Smooth muscle cell (in vitro differentiated cells): ENCODE measurements around the gene KCNJ5. TPM values are rescaled to one million over a fixed set of nuclear protein-coding genes. Genes with fewer than 3 reads are reported as not detected.

Experiments
- DNase-seq: peaks from one replicate; lab custom pipeline; 2025; ENCODE audit not compliant: unreplicated experiment; lab: John Stamatoyannopoulos, UW
- H2AFZ ChIP-seq: fragments of 200-600 bp; sonication (generic); 2 replicates; pipeline ENCODE4 v1.6.0; 2016; ENCODE audit warnings: antibody characterized with exemption, low read depth, mild to moderate bottlenecking
- H3F3A ChIP-seq: fragments of 200-600 bp; sonication (generic); 2 replicates; pipeline ENCODE4 v1.6.0; 2017; ENCODE audit warnings: antibody characterized with exemption, low read depth
- H3K27ac ChIP-seq: fragments of 200-600 bp; sonication (generic); 2 replicates; pipeline ENCODE4 v1.5.1; 2016; ENCODE audit warnings: low read depth, mild to moderate bottlenecking
- H3K27me3 ChIP-seq: fragments of 200-600 bp; sonication (generic); 2 replicates; pipeline ENCODE4 v1.6.1; 2016; ENCODE audit warnings: low read depth, mild to moderate bottlenecking
- H3K36me3 ChIP-seq: fragments of 200-600 bp; sonication (generic); 2 replicates; pipeline ENCODE4 v1.5.1; 2016; ENCODE audit warnings: low read depth
- H3K4me1 ChIP-seq: fragments of 200-600 bp; sonication (generic); 2 replicates; pipeline ENCODE4 v1.5.1; 2016; ENCODE audit warnings: low read depth
- H3K4me2 ChIP-seq: fragments of 200-600 bp; sonication (generic); 2 replicates; pipeline ENCODE4 v1.6.0; 2016; ENCODE audit warnings: mild to moderate bottlenecking
- H3K4me3 ChIP-seq: fragments of 200-600 bp; sonication (generic); 2 replicates; pipeline ENCODE4 v1.5.1; 2016; ENCODE audit warnings: mild to moderate bottlenecking
- H3K79me2 ChIP-seq: fragments of 200-600 bp; sonication (generic); 2 replicates; pipeline ENCODE4 v1.6.0; 2016; ENCODE audit warnings: low read depth, mild to moderate bottlenecking
- H3K9ac ChIP-seq: fragments of 200-600 bp; sonication (generic); 2 replicates; pipeline ENCODE4 v1.6.0; 2016; ENCODE audit warnings: low read depth
- H3K9me3 ChIP-seq: fragments of 200-600 bp; sonication (generic); replicated peaks from 2 replicates; pipeline ENCODE4 v1.5.1; 2016; ENCODE audit warnings: low read depth
- H4K20me1 ChIP-seq: fragments of 200-600 bp; sonication (generic); 2 replicates; pipeline ENCODE4 v1.6.0; 2016; ENCODE audit warnings: low read depth
- WGBS: methylation state at CpG from one replicate; pipeline ENCODE4 v1.1.7; 2016; ENCODE audit warnings: low lambda C conversion rate; 5-methylcytosine and 5-hydroxymethylcytosine counted together
- polyA plus RNA-seq: library from polyadenylated mRNA; unstranded; fragments of >200 nt; fragmentation: Nextera tagmentation; extraction: Ambion mirVana; gene quantifications from 2 replicates; pipeline ENCODE4 v1.2.1, GENCODE V29; 2016
- total RNA-seq: library from RNA; depleted of rRNA; stranded (reverse); fragments of >200 nt; gene quantifications from 2 replicates; pipeline ENCODE4 v1.2.3, GENCODE V29; 2014
- TF ChIP-seq, protein P1 (sequence below): fragments of 200-600 bp; sonication (generic); IDR thresholded peaks from 2 replicates; pipeline ENCODE4 v1.5.1; 2017; ENCODE audit warnings: borderline replicate concordance, mild to moderate bottlenecking, antibody characterized with exemption; ENCODE audit not compliant: insufficient read depth, poor library complexity, severe bottlenecking

KCNJ5 gene
- total and polyA plus RNA-seq, 2 experiments from 2014 or later, result 0.11 TPM; not detected in 1

DNA sequence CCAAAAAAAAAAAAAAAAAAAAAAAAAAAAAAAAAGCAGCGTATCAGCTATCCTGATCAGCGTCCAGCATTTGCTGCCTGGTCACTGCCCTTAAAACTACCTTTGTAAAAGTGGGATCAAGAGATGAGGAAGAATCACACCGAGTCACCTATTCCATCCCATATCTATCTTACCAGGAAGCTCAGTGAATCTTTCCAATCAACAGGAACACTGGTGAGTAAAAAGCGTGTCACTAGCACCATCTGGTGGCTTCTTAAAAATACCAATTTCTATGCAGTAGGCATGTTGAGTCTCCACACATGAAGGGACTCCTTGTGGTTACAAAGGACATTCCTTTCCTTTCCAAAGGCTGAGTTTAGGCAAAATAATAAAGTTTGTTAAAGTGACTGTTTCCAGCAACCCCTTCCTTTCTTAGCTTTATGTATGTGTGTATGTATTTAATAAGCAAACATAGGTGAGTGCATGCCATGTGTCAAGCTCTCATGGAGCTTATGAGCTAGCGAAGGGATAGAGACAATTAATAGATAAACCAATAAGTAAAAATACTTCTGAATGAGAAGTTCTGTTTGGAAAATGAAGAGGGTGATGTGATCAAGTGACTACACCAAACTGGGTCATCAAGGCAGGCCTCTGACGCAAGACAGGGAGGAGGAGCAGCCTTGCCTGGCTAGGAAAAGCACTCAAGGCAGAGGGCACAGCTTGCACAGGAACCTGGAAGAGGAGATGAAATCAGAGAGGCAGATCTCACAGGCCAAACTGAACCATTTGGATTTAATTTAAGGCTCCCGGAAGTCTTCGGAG, 65.4 kb downstream of the KCNJ5 start:
- H3K9me3 ChIP-seq, result no peaks in the 10 kb centered on the region
- H3K36me3 ChIP-seq, result no peaks in the 10 kb centered on the region
- WGBS, result 50% methylated on average over 8 of the region's 8 CpGs
- TF ChIP-seq, protein P1, sequence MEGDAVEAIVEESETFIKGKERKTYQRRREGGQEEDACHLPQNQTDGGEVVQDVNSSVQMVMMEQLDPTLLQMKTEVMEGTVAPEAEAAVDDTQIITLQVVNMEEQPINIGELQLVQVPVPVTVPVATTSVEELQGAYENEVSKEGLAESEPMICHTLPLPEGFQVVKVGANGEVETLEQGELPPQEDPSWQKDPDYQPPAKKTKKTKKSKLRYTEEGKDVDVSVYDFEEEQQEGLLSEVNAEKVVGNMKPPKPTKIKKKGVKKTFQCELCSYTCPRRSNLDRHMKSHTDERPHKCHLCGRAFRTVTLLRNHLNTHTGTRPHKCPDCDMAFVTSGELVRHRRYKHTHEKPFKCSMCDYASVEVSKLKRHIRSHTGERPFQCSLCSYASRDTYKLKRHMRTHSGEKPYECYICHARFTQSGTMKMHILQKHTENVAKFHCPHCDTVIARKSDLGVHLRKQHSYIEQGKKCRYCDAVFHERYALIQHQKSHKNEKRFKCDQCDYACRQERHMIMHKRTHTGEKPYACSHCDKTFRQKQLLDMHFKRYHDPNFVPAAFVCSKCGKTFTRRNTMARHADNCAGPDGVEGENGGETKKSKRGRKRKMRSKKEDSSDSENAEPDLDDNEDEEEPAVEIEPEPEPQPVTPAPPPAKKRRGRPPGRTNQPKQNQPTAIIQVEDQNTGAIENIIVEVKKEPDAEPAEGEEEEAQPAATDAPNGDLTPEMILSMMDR, result peak; percentile 69
- H4K20me1 ChIP-seq, result no peaks in the 10 kb centered on the region
- no peak overlapping the region for H3K9ac ChIP-seq
- H3K4me1 ChIP-seq, result no peaks in the 10 kb centered on the region
- no peak overlapping the region for H3K4me3 ChIP-seq
- H3K4me2 ChIP-seq, result no peak overlapping the region
- H2AFZ ChIP-seq, result no peak overlapping the region
- no peak for DNase-seq
- H3F3A ChIP-seq, result no peaks in the 10 kb centered on the region
- H3K27ac ChIP-seq, result no peak overlapping the region
- H3K27me3 ChIP-seq, result peaks cover 12% of the 10 kb centered on the region
- H3K79me2 ChIP-seq, result no peaks in the 10 kb centered on the region

DNA sequence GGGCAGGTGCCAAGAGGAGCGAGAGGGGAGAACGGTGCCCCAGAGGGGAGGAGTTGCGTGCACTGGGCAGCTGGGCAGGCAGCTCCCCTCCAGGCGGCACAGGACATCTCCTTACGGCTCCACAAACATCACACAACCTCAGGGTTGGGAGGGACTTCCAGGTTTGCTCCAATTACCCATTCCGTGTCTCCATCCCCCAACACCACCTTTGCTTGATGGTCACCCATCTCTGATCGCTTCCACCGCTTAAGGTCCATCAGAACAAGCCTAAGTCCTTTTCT, 66.0 kb downstream of the KCNJ5 start:
- H3K9me3 ChIP-seq, result no peaks in the 10 kb centered on the region
- H3F3A ChIP-seq, result no peaks in the 10 kb centered on the region
- 96% methylated on average over 8 of the region's 8 CpGs for WGBS
- H3K27me3 ChIP-seq, result peaks cover 11% of the 10 kb centered on the region
- H3K4me2 ChIP-seq, result no peak overlapping the region
- H2AFZ ChIP-seq, result no peak overlapping the region
- no peaks in the 10 kb centered on the region for H3K4me1 ChIP-seq
- no peak overlapping the region for H3K27ac ChIP-seq
- H3K36me3 ChIP-seq, result no peaks in the 10 kb centered on the region
- H4K20me1 ChIP-seq, result no peaks in the 10 kb centered on the region
- H3K79me2 ChIP-seq, result no peaks in the 10 kb centered on the region
- no peak overlapping the region for H3K4me3 ChIP-seq
- H3K9ac ChIP-seq, result no peak overlapping the region
- TF ChIP-seq, protein P1, result no peak
- DNase-seq, result no peak

DNA sequence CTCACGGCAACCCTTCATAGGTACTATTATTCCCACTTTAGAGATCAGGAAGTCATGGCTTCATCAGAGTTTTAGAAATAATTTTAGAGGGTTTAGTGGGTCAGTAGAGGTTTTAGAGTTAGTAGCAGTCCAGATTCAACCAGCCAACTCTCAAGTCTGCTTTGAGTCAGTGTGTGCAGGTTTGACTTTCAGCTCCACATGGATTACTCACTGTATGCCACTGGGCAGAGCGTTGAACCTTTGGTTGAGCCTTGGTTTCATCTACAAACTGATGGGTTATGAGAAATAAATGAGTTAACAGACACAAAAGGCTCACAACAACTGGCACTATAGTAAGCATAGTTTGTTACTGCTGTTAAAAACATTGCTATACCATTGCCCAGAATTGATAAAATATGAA, 70.5 kb downstream of the KCNJ5 start:
- H2AFZ ChIP-seq, result no peak overlapping the region
- DNase-seq, result no peak
- no peaks in the 10 kb centered on the region for H3K36me3 ChIP-seq
- 93% methylated on average over 2 of the region's 2 CpGs for WGBS
- no peak overlapping the region for H3K9ac ChIP-seq
- no peaks in the 10 kb centered on the region for H3K79me2 ChIP-seq
- no peaks in the 10 kb centered on the region for H3K27me3 ChIP-seq
- no peak overlapping the region for H3K4me2 ChIP-seq
- TF ChIP-seq, protein P1, result no peak
- H3K9me3 ChIP-seq, result no peaks in the 10 kb centered on the region
- no peaks in the 10 kb centered on the region for H4K20me1 ChIP-seq
- no peak overlapping the region for H3K27ac ChIP-seq
- H3K4me1 ChIP-seq, result no peaks in the 10 kb centered on the region
- no peak overlapping the region for H3K4me3 ChIP-seq
- no peaks in the 10 kb centered on the region for H3F3A ChIP-seq

DNA sequence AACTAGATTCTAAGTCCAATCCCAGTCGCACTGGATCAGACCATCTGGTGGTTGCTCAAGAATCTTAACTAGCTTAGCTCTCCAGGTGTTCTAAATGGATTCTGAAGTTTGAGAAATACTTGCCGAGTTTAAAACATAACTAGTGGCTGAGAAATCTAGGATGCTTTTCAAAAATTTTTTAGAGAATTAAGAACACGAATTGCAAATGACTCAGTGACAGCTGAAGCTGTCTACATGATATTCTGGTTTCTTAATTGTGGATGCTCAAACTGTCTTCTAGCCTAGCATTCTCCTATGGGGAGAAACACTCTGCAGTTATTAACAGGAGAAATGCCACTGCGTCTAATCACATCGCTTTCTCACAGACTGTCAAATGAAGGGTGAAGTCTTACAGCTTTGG, 71.7 kb downstream of the KCNJ5 start:
- WGBS, result 96% methylated on average over 5 of the region's 5 CpGs

More for the DNA sequence above, 71.7 kb downstream of the KCNJ5 start:
- Histone ChIP-seq H3K36me3 (no peaks in the 10 kb centered on the region), H3K4me2 (no peak overlapping the region), H3K27ac (no peak overlapping the region), H3K79me2 (no peaks in the 10 kb centered on the region), H3F3A (no peaks in the 10 kb centered on the region), H3K9ac (no peak overlapping the region), H3K4me1 (no peaks in the 10 kb centered on the region), H2AFZ (no peak overlapping the region), H3K9me3 (no peaks in the 10 kb centered on the region), H3K4me3 (no peak overlapping the region), H4K20me1 (no peaks in the 10 kb centered on the region), H3K27me3 (no peaks in the 10 kb centered on the region)
- TF ChIP-seq, protein P1, result no peak
- DNase-seq, result no peak
